Testis (tissue), 3 donors: ENCODE results near the gene FOXI3. TPM values are rescaled to one million over a fixed set of nuclear protein-coding genes. Genes with fewer than 3 reads are reported as not detected.

ENCODE experiments used
- DNase-seq: peaks from one replicate; pipeline ENCODE4 v3.0.0-alpha.2; 2019
- H3K27ac ChIP-seq, 2 donors: fragments of 200-600 bp; sonication (generic); one replicate each; pipeline ENCODE4 v1.5.1; 2019
- H3K27me3 ChIP-seq: fragments of 200-600 bp; sonication (generic); one replicate; pipeline ENCODE4 v1.5.1; 2019
- H3K36me3 ChIP-seq: fragments of 200-600 bp; sonication (generic); one replicate; pipeline ENCODE4 v1.5.1; 2017; ENCODE audit warnings: low read depth; ENCODE audit errors: missing control alignments
- H3K4me1 ChIP-seq: fragments of 200-600 bp; sonication (generic); one replicate; pipeline ENCODE4 v1.5.1; 2019
- H3K4me3 ChIP-seq, 2 donors: fragments of 200-600 bp; sonication (generic); one replicate each; pipeline ENCODE4 v1.5.1; 2017 to 2019
- H3K9me3 ChIP-seq: fragments of 200-600 bp; sonication (generic); one replicate; pipeline ENCODE4 v1.5.1; 2017
- CTCF ChIP-seq, 3 experiments: fragments of 450-650 bp in 2 of 3; fragments of 200-600 bp in 1 of 3; sonication (generic) in 1 of 3; IDR thresholded peaks; one replicate each; pipeline ENCODE4 v1.5.1; 2016 to 2019; ENCODE audit warnings: antibody characterized with exemption in 3 of 3, mild to moderate bottlenecking in 2 of 3, moderate library complexity in 1 of 3
- POLR2A ChIP-seq: fragments of 450-650 bp; IDR thresholded peaks from one replicate; pipeline ENCODE4 v1.6.1; 2017; ENCODE audit warnings: antibody characterized with exemption, mild to moderate bottlenecking, moderate library complexity
- WGBS, 2 donors: methylation state at CpG; one replicate each; pipeline ENCODE4 v1.1.5; 2018; 5-methylcytosine and 5-hydroxymethylcytosine counted together
- intact Hi-C: fragments of 100-400 bp; cut with DNase I; formaldehyde crosslinking; loops from one replicate; pipeline ENCODE4 v1.15.1; 2023; ENCODE audit warnings: low total_unique reads
- polyA plus RNA-seq: library from polyadenylated mRNA; stranded (reverse); fragments of 350-450 nt; fragmentation: Illumina TruSeq; extraction: RNeasy Lipid Tissue Mini Kit (QIAGEN cat#74804); gene quantifications from one replicate; pipeline ENCODE4 v1.2.3, GENCODE V29; 2014; ENCODE audit warnings: low read depth, low replicate concordance; ENCODE audit not compliant: insufficient read depth
- total RNA-seq, 2 donors: library from RNA; depleted of rRNA; stranded (reverse); fragments of >200 nt; gene quantifications; one replicate each; pipeline ENCODE4 v1.2.3, GENCODE V29; 2016

Gene FOXI3
- total and polyA plus RNA-seq, 3 donors from 2014 or later, result 0.84 to 3.2 (median 2.3) TPM

- 87 to 89% methylated on average over 8 of the region's 8 CpGs for WGBS, 2 donors
- TF ChIP-seq POLR2A, result no peak
- TF ChIP-seq CTCF (IDR thresholded peaks at IDR 0.05), result no peak
- H3K27me3 ChIP-seq, result no peaks in the 10 kb centered on the region
- no peaks in the 10 kb centered on the region for H3K36me3 ChIP-seq
- no peak for DNase-seq
- H3K4me3 ChIP-seq, result no peak overlapping the region
- H3K4me1 ChIP-seq, result no peaks in the 10 kb centered on the region
- H3K27ac ChIP-seq, result no peak overlapping the region
- no peaks in the 10 kb centered on the region for H3K9me3 ChIP-seq
- intact Hi-C loops, result no loop called here
Measured at GRCh38 chr2:88448248-88448647, 4.2 kb downstream of the FOXI3 start.

GRCh38 chr2:88443353-88443938 is 9.0 kb downstream of the FOXI3 start:
- WGBS, 2 donors, result 57 to 67% methylated on average over 4 of the region's 4 CpGs
- intact Hi-C loops, result no loop called here
- TF ChIP-seq POLR2A, result no peak
- no peak for TF ChIP-seq CTCF (IDR thresholded peaks at IDR 0.05)
- Histone ChIP-seq H3K4me1 (no peaks in the 10 kb centered on the region), H3K27ac (no peak overlapping the region), H3K9me3 (no peaks in the 10 kb centered on the region), H3K27me3 (no peaks in the 10 kb centered on the region), H3K4me3 (no peak overlapping the region), H3K36me3 (no peaks in the 10 kb centered on the region)
- DNase-seq, result no peak

- no peaks in the 10 kb centered on the region for H3K36me3 ChIP-seq
Measured at GRCh38 chr2:88442473-88442872, 10.0 kb downstream of the FOXI3 start.

GRCh38 chr2:88442061-88442460 is 10.4 kb downstream of the FOXI3 start:
- 73 to 95% methylated on average over 5 of the region's 5 CpGs for WGBS, 2 donors
- Histone ChIP-seq H3K4me1 (no peaks in the 10 kb centered on the region), H3K27me3 (no peaks in the 10 kb centered on the region), H3K36me3 (no peaks in the 10 kb centered on the region), H3K27ac (no peak overlapping the region), H3K4me3 (no peak overlapping the region), H3K9me3 (no peaks in the 10 kb centered on the region)
- TF ChIP-seq CTCF (IDR thresholded peaks at IDR 0.05) (no peak), POLR2A (no peak)
- intact Hi-C loops, result no loop called here
- DNase-seq, result no peak

More at GRCh38 chr2:88442473-88442872, 10.0 kb downstream of the FOXI3 start:
- no peak for TF ChIP-seq POLR2A
- no peak for TF ChIP-seq CTCF (IDR thresholded peaks at IDR 0.05)
- Histone ChIP-seq H3K4me3 (no peak overlapping the region), H3K27ac (no peak overlapping the region), H3K27me3 (no peaks in the 10 kb centered on the region), H3K9me3 (no peaks in the 10 kb centered on the region), H3K4me1 (no peaks in the 10 kb centered on the region)
- 71 to 75% methylated on average over 3 to 4 of the region's 4 CpGs for WGBS, 2 donors
- DNase-seq, result no peak
- intact Hi-C loops, result no loop called here

GRCh38 chr2:88437010-88437409 is 15.5 kb downstream of the FOXI3 start:
- DNase-seq, result no peak
- no peak overlapping the region for H3K4me3 ChIP-seq
- no peaks in the 10 kb centered on the region for H3K36me3 ChIP-seq
- intact Hi-C loops, result no loop called here
- H3K27me3 ChIP-seq, result no peaks in the 10 kb centered on the region
- TF ChIP-seq CTCF (IDR thresholded peaks at IDR 0.05) (no peak), POLR2A (no peak)
- H3K4me1 ChIP-seq, result no peaks in the 10 kb centered on the region
- no peak overlapping the region for H3K27ac ChIP-seq
- 87 to 91% methylated on average over 4 of the region's 4 CpGs for WGBS, 2 donors
- H3K9me3 ChIP-seq, result no peaks in the 10 kb centered on the region
